Suprapubic skin (tissue), 3 donors: Measurements from ENCODE around the gene C2.
"Not testable (repeated sequence)": the region's sequence is repeated elsewhere in the genome, so short reads cannot be mapped to it uniquely, and the experiment has no call there.

Experiments
- CTCF ChIP-seq, 2 donors: fragments of 200-600 bp in 1 of 2; fragments of 450-650 bp in 1 of 2; sonication (generic) in 1 of 2; IDR thresholded peaks; one replicate each; pipeline ENCODE4 v1.5.1; 2016 to 2019; ENCODE audit warnings: antibody characterized with exemption in 2 of 2, mild to moderate bottlenecking in 1 of 2, moderate library complexity in 1 of 2
- POLR2A ChIP-seq, 2 donors: fragments of 450-650 bp; IDR thresholded peaks; one replicate each; pipeline ENCODE4 v1.6.1; 2017; ENCODE audit warnings: antibody characterized with exemption in 2 of 2, mild to moderate bottlenecking in 2 of 2, moderate library complexity in 2 of 2

GRCh38 chr6:31906727-31907126 is 20.8 kb upstream of the C2 start:
- not testable (repeated sequence) for TF ChIP-seq CTCF, POLR2A (IDR thresholded peaks at IDR 0.05)
